Measurements from ENCODE around the gene AP1S1. TPM values are rescaled to one million over a fixed set of nuclear protein-coding genes. Genes with fewer than 3 reads are reported as not detected.
A peak's percentile ranks its signal among the peaks of the same experiment; 100 is the strongest.

AP1S1 gene
- total and polyA plus RNA-seq, 2 donors (not counting 1 experiment from before 2014, with no cell fraction given): 10.3 to 16.3 TPM

GRCh38 chr7:101180130-101180755, 26.0 kb downstream of the AP1S1 start, which contains the start of gene NAT16:
Gene NAT16, minus strand, starts transcription at chr7:101180293. Its CDS starts 5,486 bp downstream, at chr7:101174807.
- Mint-ChIP-seq H3K27me3 (peaks cover 65% of the 10 kb centered on the region), H3K4me3 (peak within 1 kb of the TSS; percentile 73)
- peaks cover 0 to 74% (median 40%) of the 10 kb centered on the region in 4 experiments for H3K27me3 ChIP-seq (replicated peaks in 1 of 4; ENCODE audit: control extremely low read depth in 1 of 4, control insufficient read depth in 3 of 4, insufficient read depth in 4 of 4, low read length in 3 of 4)

More at GRCh38 chr7:101180130-101180755, 26.0 kb downstream of the AP1S1 start, which contains the start of gene NAT16:
- ATAC-seq (ENCODE audit: low read depth): no peak
- Histone ChIP-seq H3K36me3 (replicated peaks in 1 of 2; ENCODE audit: control extremely low read depth in 1 of 2, control insufficient read depth in 1 of 2, extremely low read depth in 1 of 2, insufficient read depth in 2 of 2, low read length in 1 of 2) (no peaks in the 10 kb centered on the region), H3K27ac (ENCODE audit: low read length in 2 of 2) (no peak within 1 kb of the TSS), H3K9me3 (ENCODE audit: control extremely low read depth in 1 of 3, control insufficient read depth in 2 of 3, insufficient read depth in 1 of 3, low read length in 2 of 3) (no peaks in the 10 kb centered on the region), H3K79me2 (ENCODE audit: control insufficient read depth, insufficient read depth, low read length) (no peaks in the 10 kb centered on the region), H2AFZ (ENCODE audit: insufficient read depth, low read depth, low read length, poor library complexity, severe bottlenecking) (peak within 1 kb of the TSS; percentile 10), H3K4me3 (ENCODE audit: control extremely low read depth in 1 of 5, extremely low read depth in 1 of 5, insufficient read depth in 1 of 5, low read depth in 2 of 5, low read length in 4 of 5) (peak within 1 kb of the TSS in 1 of 5 experiments; percentile 29), H4K20me1 (ENCODE audit: control insufficient read depth, insufficient read depth, low read length, poor library complexity, severe bottlenecking) (no peaks in the 10 kb centered on the region), H3K9ac (ENCODE audit: low read length) (peak within 1 kb of the TSS; percentile 26), H3K4me2 (replicated peaks; ENCODE audit: low read depth, low read length, poor library complexity, severe bottlenecking) (peak within 1 kb of the TSS; percentile 66), H3K4me1 (ENCODE audit: control insufficient read depth in 2 of 2, insufficient read depth in 2 of 2, low read length in 2 of 2) (peaks cover 16 to 19% of the 10 kb centered on the region in 2 donors)
- H3K9me3 Mint-ChIP-seq (ENCODE audit: insufficient read depth): no peaks in the 10 kb centered on the region
- H3K4me1 Mint-ChIP-seq: peaks cover 19% of the 10 kb centered on the region
- peak within 1 kb of the TSS; percentile 32 for H3K27ac Mint-ChIP-seq
- TF ChIP-seq CTCF (IDR thresholded peaks at IDR 0.05) (no peak), EZH2 (IDR thresholded peaks at IDR 0.05; ENCODE audit: borderline replicate concordance, insufficient read depth, low read depth, low read length, poor library complexity, severe bottlenecking) (peak; percentile 25)
- ChIA-PET CTCF (interaction anchor here (1.1 kb wide), 1 partner anchor 12 kb away, joined by 3 read pairs; no protein-coding TSS in a partner anchor), POLR2A (no interaction called here)
- intact Hi-C loops (cut with micrococcal nuclease): no loop called here
- DNase-seq: no peak
- WGBS (ENCODE audit: insufficient coverage): 4% methylated on average over 48 of the region's 56 CpGs
